CD4-positive, alpha-beta T cell (primary cell): ENCODE results near the gene ZGPAT. TPM values are rescaled to one million over a fixed set of nuclear protein-coding genes. Genes with fewer than 3 reads are reported as not detected.
A peak's percentile ranks its signal among the peaks of the same experiment; 100 is the strongest.

Experiments
- ATAC-seq: fragments of 200-7000 bp; cut with Tn5 transposase; one replicate; pipeline ENCODE4 v1.10.0; 2022; ENCODE audit warnings: mild to moderate bottlenecking; ENCODE audit not compliant: poor library complexity
- CTCF ChIA-PET: fragments of 350-600 bp; sonication (Branson Sonifier 250); formaldehyde crosslinking; loops from one replicate; lab custom pipeline; 2021; ENCODE audit warnings: antibody characterized with exemption, inconsistent platforms; lab: Charles Lee
- POLR2A ChIA-PET: fragments of 350-600 bp; sonication (Branson Sonifier 250); formaldehyde crosslinking; loops from one replicate; lab custom pipeline; 2021; ENCODE audit warnings: antibody characterized with exemption, inconsistent platforms; lab: Charles Lee
- DNase-seq, 14 experiments: peaks; one replicate each; pipeline ENCODE4 v3.0.0-alpha.2; 2013 to 2020; ENCODE audit warnings: mixed read lengths in 2 of 14
- H3K27ac ChIP-seq, 2 donors: one replicate each; pipeline versions ENCODE4 v1.5.1 to v1.7.0; 2013; ENCODE audit warnings: low read length in 2 of 2, low read depth in 1 of 2, mild to moderate bottlenecking in 1 of 2
- H3K27me3 ChIP-seq, 2 experiments: 1 replicate in 1 of 2; 2 replicates in 1 of 2; pipeline versions ENCODE4 v1.6.1 to v1.7.0; 2013; ENCODE audit warnings: low read length in 2 of 2, control low read depth in 1 of 2, mild to moderate bottlenecking in 1 of 2, moderate library complexity in 1 of 2; ENCODE audit not compliant: insufficient read depth in 2 of 2, control insufficient read depth in 1 of 2
- H3K36me3 ChIP-seq: one replicate; pipeline ENCODE4 v1.6.1; 2013; ENCODE audit warnings: low read length, control low read depth; ENCODE audit not compliant: insufficient read depth
- H3K4me1 ChIP-seq: one replicate; pipeline ENCODE4 v1.6.1; 2013; ENCODE audit warnings: low read length, control low read depth; ENCODE audit not compliant: insufficient read depth
- H3K4me3 ChIP-seq: one replicate; pipeline ENCODE4 v1.5.1; 2013; ENCODE audit warnings: mild to moderate bottlenecking, low read length, moderate library complexity
- H3K9me3 ChIP-seq, 2 experiments: 1 replicate in 1 of 2; 2 replicates in 1 of 2; pipeline versions ENCODE4 v1.6.1 to v1.7.0; 2013; ENCODE audit warnings: low read length in 2 of 2, mild to moderate bottlenecking in 2 of 2, control low read depth in 1 of 2, moderate library complexity in 1 of 2; ENCODE audit not compliant: control insufficient read depth in 1 of 2, insufficient read depth in 1 of 2
- H3K27ac Mint-ChIP-seq: one replicate; pipeline ENCODE4 v1.8.0; 2020; ENCODE audit warnings: mixed read lengths
- H3K27me3 Mint-ChIP-seq: one replicate; pipeline ENCODE4 v1.8.0; 2021; ENCODE audit warnings: mixed read lengths
- H3K36me3 Mint-ChIP-seq: one replicate; pipeline ENCODE4 v1.8.0; 2021; ENCODE audit warnings: low read depth, mixed read lengths
- H3K4me1 Mint-ChIP-seq: one replicate; pipeline ENCODE4 v1.8.0; 2021; ENCODE audit warnings: low read depth, mixed read lengths
- H3K4me3 Mint-ChIP-seq: one replicate; pipeline ENCODE4 v1.8.0; 2020; ENCODE audit warnings: mild to moderate bottlenecking, mixed read lengths
- H3K9me3 Mint-ChIP-seq: one replicate; pipeline ENCODE4 v1.8.0; 2020; ENCODE audit warnings: mixed read lengths
- intact Hi-C, 2 experiments: fragments of 100-400 bp; cut with DNase I in 1 of 2; cut with micrococcal nuclease in 1 of 2; formaldehyde crosslinking; loops; one replicate each; pipeline versions ENCODE4 v1.15.1 to v1.9.0; 2023 to 2025; cut with DNase I, micrococcal nuclease
- total RNA-seq, 174 experiments: library from RNA in 2 of 174; stranded (reverse) in 2 of 174; gene quantifications; one replicate each; pipeline ENCODE4 v1.2.3 and lab custom pipeline; 2021 to 2026
- TF ChIP-seq, protein P1 (sequence below): fragments of 200-600 bp; IDR thresholded peaks from one replicate; pipeline ENCODE4 v1.8.0; 2022; ENCODE audit warnings: antibody characterized with exemption, mild to moderate bottlenecking

Gene ZGPAT
- total RNA-seq, 2 experiments from 2014 or later, result 28.2 to 33.4 TPM

DNA sequence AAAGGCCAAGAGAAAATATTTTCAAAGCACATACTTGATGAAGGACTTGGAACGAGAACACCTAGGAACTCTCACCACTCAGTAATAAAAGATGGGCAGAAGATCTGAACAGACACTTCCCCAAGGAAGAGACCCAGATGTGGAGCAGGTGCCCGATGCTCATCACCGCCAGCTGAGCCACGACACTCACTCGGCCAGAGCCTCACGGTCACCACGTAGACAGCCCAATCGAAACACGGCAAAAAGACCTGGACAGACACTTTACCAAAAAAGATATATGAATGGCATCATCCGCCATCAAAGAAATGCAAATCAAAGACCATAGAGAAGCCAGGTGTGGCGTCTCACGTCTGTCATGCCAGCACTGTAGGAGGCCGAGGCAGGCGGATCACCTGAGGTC, 73.3 kb downstream of the ZGPAT start:
- intact Hi-C loops, result loop anchor here (2.0 to 10.0 kb wide), 4 partner anchors 30 to 344 kb away; partner anchors contain the start of genes LIME1 (in 1 of the 2), SAMD10 (in 1 of the 2) and SLC2A4RG (in 1 of the 2)
- TF ChIP-seq, protein P1, sequence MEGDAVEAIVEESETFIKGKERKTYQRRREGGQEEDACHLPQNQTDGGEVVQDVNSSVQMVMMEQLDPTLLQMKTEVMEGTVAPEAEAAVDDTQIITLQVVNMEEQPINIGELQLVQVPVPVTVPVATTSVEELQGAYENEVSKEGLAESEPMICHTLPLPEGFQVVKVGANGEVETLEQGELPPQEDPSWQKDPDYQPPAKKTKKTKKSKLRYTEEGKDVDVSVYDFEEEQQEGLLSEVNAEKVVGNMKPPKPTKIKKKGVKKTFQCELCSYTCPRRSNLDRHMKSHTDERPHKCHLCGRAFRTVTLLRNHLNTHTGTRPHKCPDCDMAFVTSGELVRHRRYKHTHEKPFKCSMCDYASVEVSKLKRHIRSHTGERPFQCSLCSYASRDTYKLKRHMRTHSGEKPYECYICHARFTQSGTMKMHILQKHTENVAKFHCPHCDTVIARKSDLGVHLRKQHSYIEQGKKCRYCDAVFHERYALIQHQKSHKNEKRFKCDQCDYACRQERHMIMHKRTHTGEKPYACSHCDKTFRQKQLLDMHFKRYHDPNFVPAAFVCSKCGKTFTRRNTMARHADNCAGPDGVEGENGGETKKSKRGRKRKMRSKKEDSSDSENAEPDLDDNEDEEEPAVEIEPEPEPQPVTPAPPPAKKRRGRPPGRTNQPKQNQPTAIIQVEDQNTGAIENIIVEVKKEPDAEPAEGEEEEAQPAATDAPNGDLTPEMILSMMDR, result no peak
- H3K27ac ChIP-seq, result no peak overlapping the region
- Mint-ChIP-seq H3K36me3 (no peaks in the 10 kb centered on the region), H3K9me3 (no peaks in the 10 kb centered on the region), H3K4me3 (peak overlapping the region; percentile 30), H3K4me1 (peaks cover 23% of the 10 kb centered on the region), H3K27me3 (no peaks in the 10 kb centered on the region), H3K27ac (no peak overlapping the region)
- H3K4me3 ChIP-seq, result no peak overlapping the region
- DNase-seq, result no peak
- H3K4me1 ChIP-seq, result peaks cover 20% of the 10 kb centered on the region
- H3K9me3 ChIP-seq, result no peaks in the 10 kb centered on the region
- CTCF ChIA-PET, result interaction anchor here (0.6 to 3.4 kb wide), 10 partner anchors 15 to 1321 kb away, joined by 3 to 17 read pairs (median 4); partner anchors contain the start of genes LIME1, PRPF6 and SLC2A4RG
- no peaks in the 10 kb centered on the region for H3K27me3 ChIP-seq
- no peak for ATAC-seq
- no peaks in the 10 kb centered on the region for H3K36me3 ChIP-seq
- POLR2A ChIA-PET, result interaction anchor here (0.9 kb wide), 1 partner anchor 10 kb away, joined by 3 read pairs; no protein-coding TSS in a partner anchor

DNA sequence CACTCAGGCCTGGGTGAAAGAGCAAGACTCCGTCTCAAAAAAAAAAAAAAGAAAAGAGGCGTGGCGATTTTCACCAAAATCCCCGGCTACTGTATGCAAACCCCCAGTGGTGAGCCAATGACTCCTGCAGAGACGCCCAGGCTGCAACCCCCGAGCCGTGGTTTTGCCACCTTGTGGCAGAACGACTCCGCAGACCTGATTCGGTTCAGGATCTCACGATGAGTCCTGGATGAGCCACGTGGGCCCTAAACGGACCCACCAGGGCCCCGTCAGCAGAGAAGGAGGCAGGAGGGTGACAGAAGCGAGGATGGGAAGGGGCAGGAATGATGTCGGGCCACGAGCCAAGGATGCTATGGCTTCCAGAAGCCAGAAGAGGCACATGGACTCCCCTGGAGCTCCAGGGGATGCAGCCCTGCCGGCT, 74.2 kb downstream of the ZGPAT start:
- peaks cover 23% of the 10 kb centered on the region for H3K4me1 ChIP-seq
- H3K4me1 Mint-ChIP-seq, result peaks cover 23% of the 10 kb centered on the region
- CTCF ChIA-PET, result interaction anchor here (0.6 to 3.4 kb wide), 12 partner anchors 14 to 1322 kb away, joined by 3 to 19 read pairs (median 3); partner anchors contain the start of genes ARFRP1, DNAJC5, LIME1 and PRPF6
- peak overlapping the region; percentile 43 for H3K4me3 Mint-ChIP-seq
- no peaks in the 10 kb centered on the region for H3K36me3 Mint-ChIP-seq
- H3K27me3 ChIP-seq, result no peaks in the 10 kb centered on the region
- ATAC-seq (peak; percentile 93), DNase-seq (peak in 13 of 14 experiments; percentile 16 to 88 (median 48))
- TF ChIP-seq, protein P1, result peak; percentile 51
- H3K27ac ChIP-seq, result peak overlapping the region in 1 of 2 donors; percentile 22
- POLR2A ChIA-PET, result interaction anchor here (0.9 to 1.2 kb wide), 3 partner anchors 9 to 74 kb away, joined by 3 read pairs; partner anchors contain the start of genes ARFRP1 and ZGPAT
- no peaks in the 10 kb centered on the region for H3K9me3 Mint-ChIP-seq
- peak overlapping the region; percentile 14 for H3K4me3 ChIP-seq
- H3K27ac Mint-ChIP-seq, result peak overlapping the region; percentile 67
- no peaks in the 10 kb centered on the region for H3K36me3 ChIP-seq
- no peaks in the 10 kb centered on the region for H3K9me3 ChIP-seq
- no peaks in the 10 kb centered on the region for H3K27me3 Mint-ChIP-seq
- intact Hi-C loops, result loop anchor here (1.0 to 10.0 kb wide), 7 partner anchors 41 to 343 kb away; partner anchors contain the start of genes ARFRP1 (in 1 of the 2), LIME1 (in 1 of the 2), SAMD10 (in 1 of the 2) and SLC2A4RG (in 1 of the 2)

DNA sequence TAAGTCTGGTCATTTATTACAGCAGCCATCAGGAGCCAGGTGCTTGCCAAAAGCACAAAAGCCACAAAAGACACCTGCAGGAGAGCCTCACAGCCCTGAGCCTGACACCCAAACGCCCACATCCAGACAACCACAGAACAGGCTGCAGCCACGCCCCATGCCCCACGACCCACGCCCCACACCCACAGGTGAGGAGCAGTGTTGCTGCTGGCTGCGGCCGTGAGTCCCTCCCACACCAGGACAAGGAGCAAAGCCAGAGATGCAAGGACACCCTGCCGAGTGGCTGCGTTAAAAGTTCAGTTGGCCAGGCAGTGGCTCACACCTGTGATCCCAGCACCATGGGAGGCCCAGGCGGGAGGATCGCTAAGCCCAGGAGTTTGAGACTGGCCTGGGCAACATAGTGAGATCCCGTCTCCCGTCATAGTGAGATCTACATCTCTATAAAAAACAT, 74.7 kb downstream of the ZGPAT start:
- H3K27ac Mint-ChIP-seq, result peak overlapping the region; percentile 67
- Histone ChIP-seq H3K27ac (peak overlapping the region in 1 of 2 donors; percentile 22), H3K36me3 (no peaks in the 10 kb centered on the region), H3K27me3 (no peaks in the 10 kb centered on the region), H3K9me3 (no peaks in the 10 kb centered on the region), H3K4me3 (peak overlapping the region; percentile 14), H3K4me1 (peaks cover 23% of the 10 kb centered on the region)
- peak in 6 of 14 experiments; percentile 5 to 57 (median 28) for DNase-seq
- ChIA-PET CTCF (interaction anchor here (0.7 to 3.4 kb wide), 4 partner anchors 27 to 124 kb away, joined by 3 to 19 read pairs (median 10); partner anchors contain the start of genes ARFRP1, LIME1, RTEL1 and ZGPAT), POLR2A (interaction anchor here (0.9 to 1.2 kb wide), 2 partner anchors 42 to 75 kb away, joined by 3 read pairs; partner anchors contain the start of genes ARFRP1 and ZGPAT)
- H3K9me3 Mint-ChIP-seq, result no peaks in the 10 kb centered on the region
- TF ChIP-seq, protein P1, result no peak
- intact Hi-C loops, result loop anchor here (1.0 to 10.0 kb wide), 7 partner anchors 42 to 342 kb away; partner anchors contain the start of genes ARFRP1 (in 1 of the 2), LIME1 (in 1 of the 2), SAMD10 (in 1 of the 2) and SLC2A4RG (in 1 of the 2)
- H3K4me3 Mint-ChIP-seq, result peak overlapping the region; percentile 30
- peaks cover 23% of the 10 kb centered on the region for H3K4me1 Mint-ChIP-seq
- ATAC-seq, result peak; percentile 43
- H3K36me3 Mint-ChIP-seq, result no peaks in the 10 kb centered on the region
- H3K27me3 Mint-ChIP-seq, result no peaks in the 10 kb centered on the region
